ENCODE results near the gene ELK4. TPM values are rescaled to one million over a fixed set of nuclear protein-coding genes. Genes with fewer than 3 reads are reported as not detected.

Gene ELK4
- total and polyA plus RNA-seq, 2 of the 4 experiments (the other 2 are of a cell fraction): 4.6 to 11.3 TPM

- DNase-seq: no peak
- intact Hi-C loops (cut with micrococcal nuclease): loop anchor here (2.0 to 10.0 kb wide), 3 partner anchors 121 to 385 kb away; no protein-coding TSS in a partner anchor
Observed at GRCh38 chr1:205589618-205590456, 42.0 kb downstream of the ELK4 start.

More at GRCh38 chr1:205589618-205590456, 42.0 kb downstream of the ELK4 start:
- Histone ChIP-seq H3K9me3 (ENCODE audit: control insufficient read depth, insufficient read depth, low read length) (no peaks in the 10 kb centered on the region), H4K91ac (ENCODE audit: insufficient read depth, low read depth, low read length) (no peak overlapping the region), H2AK5ac (ENCODE audit: low read depth, low read length) (no peak overlapping the region), H2AK9ac (replicated peaks; ENCODE audit: low read depth, low read length, poor library complexity) (no peak overlapping the region), H3K9me1 (ENCODE audit: insufficient read depth, low read length) (0 out of 2 replicates have a peak, but pooled peaks cover 2% of the 10 kb centered on the region), H3K23ac (ENCODE audit: low read depth, low read length) (no peak overlapping the region; the same call in 1 of the 2 replicates), H3K56ac (ENCODE audit: extremely low read depth, insufficient read depth, low read length) (no peak overlapping the region), H2BK20ac (ENCODE audit: low read depth, low read length) (no peak overlapping the region), H2BK120ac (ENCODE audit: low read depth, low read length) (no peak overlapping the region), H2BK15ac (ENCODE audit: low read depth, low read length) (no peak overlapping the region), H2AFZ (replicated peaks; ENCODE audit: low read length, poor library complexity) (no peak overlapping the region), H3K18ac (ENCODE audit: low read depth, low read length) (no peak overlapping the region), H3K14ac (replicated peaks; ENCODE audit: low read depth, low read length) (no peak overlapping the region), H3K4me3 (ENCODE audit: insufficient read depth, low read depth, low read length) (no peak overlapping the region), H4K20me1 (ENCODE audit: insufficient read depth, low read length) (no peaks in the 10 kb centered on the region), H3K79me1 (ENCODE audit: low read depth in 1 of 2, low read length in 2 of 2) (no peaks in the 10 kb centered on the region), H3K4me2 (ENCODE audit: low read depth, low read length) (no peak overlapping the region), H4K5ac (ENCODE audit: low read depth, low read length) (no peak overlapping the region), H3K4ac (ENCODE audit: low read depth, low read length) (no peak overlapping the region), H2BK5ac (ENCODE audit: low read depth, low read length, poor library complexity, severe bottlenecking) (no peak overlapping the region), H3K36me3 (ENCODE audit: control insufficient read depth, insufficient read depth, low read length) (no peaks in the 10 kb centered on the region), H4K8ac (ENCODE audit: low read depth in 2 of 2, low read length in 2 of 2) (no peak overlapping the region), H3K4me1 (ENCODE audit: control insufficient read depth, insufficient read depth, low read length) (peaks cover 4% of the 10 kb centered on the region), H3K27me3 (ENCODE audit: control insufficient read depth, insufficient read depth, low read length) (no peaks in the 10 kb centered on the region; the same call in 1 of the 2 replicates), H3K9ac (ENCODE audit: low read depth, low read length) (no peak overlapping the region), H3K27ac (ENCODE audit: insufficient read depth, low read length) (no peak overlapping the region)
- TF ChIP-seq MAZ (IDR thresholded peaks at IDR 0.05; ENCODE audit: borderline replicate concordance, low read depth, low read length) (no peak), FOS (IDR thresholded peaks at IDR 0.05; ENCODE audit: low read depth, low read length) (no peak), RFX5 (IDR thresholded peaks at IDR 0.05; ENCODE audit: low read depth, low read length) (no peak), POLR2A (IDR thresholded peaks at IDR 0.05; ENCODE audit: low read depth, low read length) (no peak), MAFK (IDR thresholded peaks at IDR 0.05; ENCODE audit: low read depth, low read length) (no peak), CHD1 (IDR thresholded peaks at IDR 0.05; ENCODE audit: low read depth, low read length) (no peak), CTCF (conservative IDR thresholded peaks at IDR 0.05; ENCODE audit: low read depth, low read length) (no peak), NFE2L2 (IDR thresholded peaks at IDR 0.05; ENCODE audit: low read depth, low read length) (no peak)
- dilution Hi-C loops (cut with HindIII; ENCODE audit: low sequenced_read_pairs, unreplicated experiment): no loop called here
- BruUV-seq (replicated peaks): no TSS peak
- WGBS, 2 experiments (ENCODE audit: extremely low coverage in 2 of 2, insufficient read length in 1 of 2): 85% methylated on average over 4 of the region's 7 CpGs; no CpG with 5 or more reads in 1 of the 2 experiments
- ATAC-seq (ENCODE audit: low read depth): no peak
- in situ Hi-C loops (cut with MboI; ENCODE audit: low sequenced_read_pairs): loop anchor here (5.0 kb wide), 3 partner anchors 42 to 122 kb away; partner anchors contain the start of gene ELK4
- CTCF ChIA-PET: interaction anchor here (1.1 to 7.6 kb wide), 6 partner anchors 9 to 131 kb away, joined by 3 to 156 read pairs (median 8); partner anchors contain the start of gene ELK4
- POLR2A ChIA-PET (ENCODE audit: unreplicated experiment): no interaction called here
